Breast epithelium (tissue), 3 donors: ENCODE data around the gene RAI1.

ENCODE experiments used
- CTCF ChIP-seq, 3 donors: fragments of 450-650 bp; IDR thresholded peaks; one replicate each; pipeline ENCODE4 v1.5.1; 2016 to 2017; ENCODE audit warnings: antibody characterized with exemption in 3 of 3, mild to moderate bottlenecking in 3 of 3, moderate library complexity in 3 of 3
- POLR2A ChIP-seq: fragments of 450-650 bp; IDR thresholded peaks from one replicate; pipeline ENCODE4 v1.6.1; 2016; ENCODE audit warnings: antibody characterized with exemption, mild to moderate bottlenecking, moderate library complexity
- POLR2AphosphoS5 ChIP-seq, 3 donors: sonication (generic); formaldehyde crosslinking; IDR thresholded peaks; one replicate each; pipeline ENCODE4 v1.6.1; 2017; ENCODE audit warnings: antibody characterized with exemption in 3 of 3

- no peak for TF ChIP-seq CTCF (IDR thresholded peaks at IDR 0.05)
- TF ChIP-seq POLR2A = no peak
- TF ChIP-seq POLR2AphosphoS5 (IDR thresholded peaks at IDR 0.05) = no peak
Measured at GRCh38 chr17:17669580-17670235, 11.6 kb upstream of the RAI1 start.
